ENCODE measurements around the gene PSRC1.

The PSRC1 gene

GRCh38 chr1:109269212-109269980 is 13.5 kb downstream of the PSRC1 start:
- DNase-seq (ENCODE audit: low read depth) = no peak
- no peak for TF ChIP-seq CTCF (conservative IDR thresholded peaks at IDR 0.05; ENCODE audit: control insufficient read depth, insufficient read depth, low read depth, low read length)
- no peak overlapping the region for H3K4me3 ChIP-seq (ENCODE audit: control insufficient read depth, low read depth, low read length)

GRCh38 chr1:109268431-109269211 is 14.3 kb downstream of the PSRC1 start:
- H3K4me3 ChIP-seq (ENCODE audit: control insufficient read depth, low read depth, low read length) = no peak overlapping the region
- no peak for TF ChIP-seq CTCF (conservative IDR thresholded peaks at IDR 0.05; ENCODE audit: control insufficient read depth, insufficient read depth, low read depth, low read length)
- DNase-seq (ENCODE audit: low read depth) = no peak

GRCh38 chr1:109267743-109268300 is 15.1 kb downstream of the PSRC1 start:
- no peak for TF ChIP-seq CTCF (conservative IDR thresholded peaks at IDR 0.05; ENCODE audit: control insufficient read depth, insufficient read depth, low read depth, low read length)
- no peak overlapping the region for H3K4me3 ChIP-seq (ENCODE audit: control insufficient read depth, low read depth, low read length)
- no peak for DNase-seq (ENCODE audit: low read depth)

GRCh38 chr1:109266965-109267364 is 16.0 kb downstream of the PSRC1 start:
- no peak for TF ChIP-seq CTCF (conservative IDR thresholded peaks at IDR 0.05; ENCODE audit: control insufficient read depth, insufficient read depth, low read depth, low read length)
- H3K4me3 ChIP-seq (ENCODE audit: control insufficient read depth, low read depth, low read length) = no peak overlapping the region
- peak; percentile 50 for DNase-seq (ENCODE audit: low read depth)

GRCh38 chr1:109265741-109266330 is 17.1 kb downstream of the PSRC1 start:
- no peak for DNase-seq (ENCODE audit: low read depth)
- no peak overlapping the region for H3K4me3 ChIP-seq (ENCODE audit: control insufficient read depth, low read depth, low read length)
- no peak for TF ChIP-seq CTCF (conservative IDR thresholded peaks at IDR 0.05; ENCODE audit: control insufficient read depth, insufficient read depth, low read depth, low read length)

- no peak for DNase-seq (ENCODE audit: low read depth)
- no peak for TF ChIP-seq CTCF (conservative IDR thresholded peaks at IDR 0.05; ENCODE audit: control insufficient read depth, insufficient read depth, low read depth, low read length)
- no peak overlapping the region for H3K4me3 ChIP-seq (ENCODE audit: control insufficient read depth, low read depth, low read length)
Measured at GRCh38 chr1:109265016-109265415, 17.9 kb downstream of the PSRC1 start.

All from fibroblast of mammary gland (primary cell).